ENCODE data around the gene NTRK3.

DNA sequence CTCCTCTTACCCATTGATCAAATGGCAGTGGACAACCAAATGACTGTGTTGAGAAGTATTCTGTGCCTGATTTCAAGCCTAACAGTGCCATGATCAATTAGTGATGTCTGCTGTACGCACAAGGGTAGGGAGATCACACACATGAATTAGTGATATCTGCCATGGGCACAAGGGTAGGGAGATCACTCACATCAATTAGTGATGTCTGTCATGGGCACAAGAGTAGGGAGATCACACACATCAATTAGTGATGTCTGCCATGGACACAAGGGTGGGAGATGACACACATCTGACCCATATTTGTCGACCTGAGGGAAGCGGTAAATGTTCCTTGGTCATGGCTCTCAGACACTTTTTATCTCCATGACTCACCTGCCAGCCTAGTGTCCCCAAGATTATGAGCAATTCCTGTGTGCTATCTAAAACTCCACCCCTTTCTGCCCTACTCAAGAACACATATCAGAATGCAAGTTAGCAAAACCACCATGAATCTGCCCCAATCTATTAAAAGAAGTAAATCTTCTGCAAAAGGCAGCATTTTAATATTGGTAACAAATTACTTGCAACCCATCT lies 165.0 kb downstream of the NTRK3 start:
- TF ChIP-seq POLR2A (IDR thresholded peaks at IDR 0.05; ENCODE audit: low read depth, low read length) = no peak
- TF ChIP-seq, protein P1, sequence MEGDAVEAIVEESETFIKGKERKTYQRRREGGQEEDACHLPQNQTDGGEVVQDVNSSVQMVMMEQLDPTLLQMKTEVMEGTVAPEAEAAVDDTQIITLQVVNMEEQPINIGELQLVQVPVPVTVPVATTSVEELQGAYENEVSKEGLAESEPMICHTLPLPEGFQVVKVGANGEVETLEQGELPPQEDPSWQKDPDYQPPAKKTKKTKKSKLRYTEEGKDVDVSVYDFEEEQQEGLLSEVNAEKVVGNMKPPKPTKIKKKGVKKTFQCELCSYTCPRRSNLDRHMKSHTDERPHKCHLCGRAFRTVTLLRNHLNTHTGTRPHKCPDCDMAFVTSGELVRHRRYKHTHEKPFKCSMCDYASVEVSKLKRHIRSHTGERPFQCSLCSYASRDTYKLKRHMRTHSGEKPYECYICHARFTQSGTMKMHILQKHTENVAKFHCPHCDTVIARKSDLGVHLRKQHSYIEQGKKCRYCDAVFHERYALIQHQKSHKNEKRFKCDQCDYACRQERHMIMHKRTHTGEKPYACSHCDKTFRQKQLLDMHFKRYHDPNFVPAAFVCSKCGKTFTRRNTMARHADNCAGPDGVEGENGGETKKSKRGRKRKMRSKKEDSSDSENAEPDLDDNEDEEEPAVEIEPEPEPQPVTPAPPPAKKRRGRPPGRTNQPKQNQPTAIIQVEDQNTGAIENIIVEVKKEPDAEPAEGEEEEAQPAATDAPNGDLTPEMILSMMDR (IDR thresholded peaks at IDR 0.05; ENCODE audit: extremely low read depth in 1 of 2, insufficient read depth in 1 of 2, low read depth in 1 of 2, low read length in 2 of 2) = no peak
- TF ChIP-seq EZH2 (IDR thresholded peaks at IDR 0.05; ENCODE audit: borderline replicate concordance, low read depth, low read length, severe bottlenecking) = no peak

Measured in endothelial cell of umbilical vein (primary cell).